PC-3 (cell line): ENCODE results near the gene ZFP64. TPM values are rescaled to one million over a fixed set of nuclear protein-coding genes. Genes with fewer than 3 reads are reported as not detected.
"Not testable (repeated sequence)": the region's sequence is repeated elsewhere in the genome, so short reads cannot be mapped to it uniquely, and the experiment has no call there.

Source experiments
- ATAC-seq: fragments of 200-7000 bp; cut with Tn5 transposase; 2 replicates; pipeline ENCODE4 v1.9.1; 2020; ENCODE audit warnings: mild to moderate bottlenecking, moderate library complexity
- BruUV-seq: library from RNA; stranded (reverse); fragments of 400-500 nt; replicated peaks from 2 replicates; lab custom pipeline; 2021; lab: Mats Ljungman, UMichigan
- CTCF ChIA-PET: fragments of 300-600 bp; sonication (Branson Sonifier 250); formaldehyde crosslinking; loops from one replicate; lab custom pipeline; 2022; ENCODE audit warnings: antibody characterized with exemption; lab: Charles Lee
- POLR2A ChIA-PET: fragments of 300-600 bp; sonication (Branson Sonifier 250); formaldehyde crosslinking; loops from one replicate; lab custom pipeline; 2022; ENCODE audit warnings: antibody characterized with exemption; ENCODE audit not compliant: unreplicated experiment; lab: Charles Lee
- DNase-seq: peaks from one replicate; pipeline ENCODE4 v3.0.0-alpha.2; 2015
- H2AFZ ChIP-seq: fragments of 300-600 bp; sonication (generic); 2 replicates; pipeline ENCODE4 v1.6.0; 2016; ENCODE audit warnings: antibody characterized with exemption, low read length
- H3F3A ChIP-seq: fragments of 300-600 bp; sonication (generic); one replicate; pipeline ENCODE4 v1.6.0; 2017; ENCODE audit warnings: antibody characterized with exemption, low read length, control low read depth, mild to moderate bottlenecking; ENCODE audit not compliant: unreplicated experiment
- H3K27ac ChIP-seq: fragments of 300-600 bp; sonication (generic); 2 replicates; pipeline ENCODE4 v1.5.1; 2016; ENCODE audit warnings: mild to moderate bottlenecking, low read length
- H3K27me3 ChIP-seq: fragments of 300-600 bp; sonication (generic); 2 replicates; pipeline ENCODE4 v1.6.1; 2016; ENCODE audit warnings: low read length, mixed read lengths
- H3K36me3 ChIP-seq: fragments of 300-600 bp; sonication (generic); 2 replicates; pipeline ENCODE4 v1.6.1; 2016; ENCODE audit warnings: low read depth, mixed run types, low read length, mixed read lengths
- H3K4me1 ChIP-seq: fragments of 300-600 bp; sonication (generic); 2 replicates; pipeline ENCODE4 v1.5.1; 2016; ENCODE audit warnings: low read length; ENCODE audit not compliant: insufficient read depth
- H3K4me2 ChIP-seq: fragments of 300-600 bp; sonication (generic); 2 replicates; pipeline ENCODE4 v1.6.0; 2016; ENCODE audit warnings: low read length
- H3K4me3 ChIP-seq: fragments of 300-600 bp; sonication (generic); 2 replicates; pipeline ENCODE4 v1.5.1; 2016; ENCODE audit warnings: mild to moderate bottlenecking, low read length, mixed read lengths
- H3K79me2 ChIP-seq: fragments of 300-600 bp; sonication (generic); 2 replicates; pipeline ENCODE4 v1.6.1; 2017; ENCODE audit warnings: low read length, mixed read lengths
- H3K9ac ChIP-seq: fragments of 300-600 bp; sonication (generic); 2 replicates; pipeline ENCODE4 v1.6.0; 2016; ENCODE audit warnings: mild to moderate bottlenecking, low read length
- H3K9me2 ChIP-seq: fragments of 300-600 bp; sonication (generic); replicated peaks from 2 replicates; pipeline ENCODE4 v1.6.1; 2016; ENCODE audit warnings: mixed run types, low read length, mixed read lengths
- H3K9me3 ChIP-seq: fragments of 300-600 bp; sonication (generic); 2 replicates; pipeline ENCODE4 v1.6.1; 2016; ENCODE audit warnings: low read length, mixed read lengths
- H4K20me1 ChIP-seq: fragments of 300-600 bp; sonication (generic); 2 replicates; pipeline ENCODE4 v1.6.1; 2016; ENCODE audit warnings: low read length, mixed read lengths
- EZH2 ChIP-seq: fragments of 300-600 bp; sonication (generic); IDR thresholded peaks from one replicate; pipeline ENCODE4 v1.6.1; 2017; ENCODE audit warnings: antibody characterized with exemption, mild to moderate bottlenecking, low read length; ENCODE audit not compliant: unreplicated experiment
- EZH2phosphoT487 ChIP-seq: fragments of 300-600 bp; sonication (generic); IDR thresholded peaks from 2 replicates; pipeline ENCODE4 v1.6.1; 2018; ENCODE audit warnings: mild to moderate bottlenecking, antibody characterized with exemption, low read length, borderline replicate concordance
- intact Hi-C: fragments of 100-400 bp; cut with micrococcal nuclease; formaldehyde crosslinking; loops from 2 replicates; pipeline ENCODE4 v1.9.0; 2023
- total RNA-seq: library from RNA; depleted of rRNA; stranded (reverse); fragments of >200 nt; gene quantifications from 2 replicates; pipeline ENCODE4 v1.2.3, GENCODE V29; 2014
- TF ChIP-seq, protein P1 (sequence below): fragments of 300-600 bp; sonication (generic); conservative IDR thresholded peaks from 2 replicates; pipeline ENCODE4 v1.5.1; 2017; ENCODE audit warnings: antibody characterized with exemption, low read depth, mild to moderate bottlenecking, low read length

Gene ZFP64
- total RNA-seq, 1 experiment from 2014 or later: 16.6 TPM

- H3K36me3 ChIP-seq: no peaks in the 10 kb centered on the region
- ChIA-PET CTCF (no interaction called here), POLR2A (no interaction called here)
- H3K4me1 ChIP-seq: no peaks in the 10 kb centered on the region
- H3K27ac ChIP-seq: no peak overlapping the region
- H3K9me3 ChIP-seq: no peaks in the 10 kb centered on the region
- H3K27me3 ChIP-seq: no peaks in the 10 kb centered on the region
- H3K9ac ChIP-seq: no peak overlapping the region
- no TSS peak for BruUV-seq
- no peak for DNase-seq
- TF ChIP-seq EZH2 (no peak), EZH2phosphoT487 (no peak)
- TF ChIP-seq, protein P1, sequence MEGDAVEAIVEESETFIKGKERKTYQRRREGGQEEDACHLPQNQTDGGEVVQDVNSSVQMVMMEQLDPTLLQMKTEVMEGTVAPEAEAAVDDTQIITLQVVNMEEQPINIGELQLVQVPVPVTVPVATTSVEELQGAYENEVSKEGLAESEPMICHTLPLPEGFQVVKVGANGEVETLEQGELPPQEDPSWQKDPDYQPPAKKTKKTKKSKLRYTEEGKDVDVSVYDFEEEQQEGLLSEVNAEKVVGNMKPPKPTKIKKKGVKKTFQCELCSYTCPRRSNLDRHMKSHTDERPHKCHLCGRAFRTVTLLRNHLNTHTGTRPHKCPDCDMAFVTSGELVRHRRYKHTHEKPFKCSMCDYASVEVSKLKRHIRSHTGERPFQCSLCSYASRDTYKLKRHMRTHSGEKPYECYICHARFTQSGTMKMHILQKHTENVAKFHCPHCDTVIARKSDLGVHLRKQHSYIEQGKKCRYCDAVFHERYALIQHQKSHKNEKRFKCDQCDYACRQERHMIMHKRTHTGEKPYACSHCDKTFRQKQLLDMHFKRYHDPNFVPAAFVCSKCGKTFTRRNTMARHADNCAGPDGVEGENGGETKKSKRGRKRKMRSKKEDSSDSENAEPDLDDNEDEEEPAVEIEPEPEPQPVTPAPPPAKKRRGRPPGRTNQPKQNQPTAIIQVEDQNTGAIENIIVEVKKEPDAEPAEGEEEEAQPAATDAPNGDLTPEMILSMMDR: no peak
- H3K4me2 ChIP-seq: no peak overlapping the region
- H3K79me2 ChIP-seq: no peaks in the 10 kb centered on the region
- H3F3A ChIP-seq: no peaks in the 10 kb centered on the region
- no peak overlapping the region for H3K4me3 ChIP-seq
- intact Hi-C loops: no loop called here
- H4K20me1 ChIP-seq: no peaks in the 10 kb centered on the region
- H3K9me2 ChIP-seq: no peaks in the 10 kb centered on the region
- ATAC-seq: no peak
- no peak overlapping the region for H2AFZ ChIP-seq
Measured at GRCh38 chr20:52137850-52138249, 53.7 kb downstream of the ZFP64 start.

- H3K79me2 ChIP-seq, H3K9ac ChIP-seq, POLR2A ChIA-PET, H3K9me2 ChIP-seq, CTCF ChIA-PET, H3K4me1 ChIP-seq, H4K20me1 ChIP-seq, H3K27me3 ChIP-seq, intact Hi-C loops, DNase-seq, H3K4me3 ChIP-seq, ATAC-seq, H3K27ac ChIP-seq, H3F3A ChIP-seq, H3K4me2 ChIP-seq, BruUV-seq, H3K36me3 ChIP-seq, H3K9me3 ChIP-seq, H2AFZ ChIP-seq: not testable (repeated sequence)
Measured at GRCh38 chr20:52133714-52134113, 57.9 kb downstream of the ZFP64 start.

DNA sequence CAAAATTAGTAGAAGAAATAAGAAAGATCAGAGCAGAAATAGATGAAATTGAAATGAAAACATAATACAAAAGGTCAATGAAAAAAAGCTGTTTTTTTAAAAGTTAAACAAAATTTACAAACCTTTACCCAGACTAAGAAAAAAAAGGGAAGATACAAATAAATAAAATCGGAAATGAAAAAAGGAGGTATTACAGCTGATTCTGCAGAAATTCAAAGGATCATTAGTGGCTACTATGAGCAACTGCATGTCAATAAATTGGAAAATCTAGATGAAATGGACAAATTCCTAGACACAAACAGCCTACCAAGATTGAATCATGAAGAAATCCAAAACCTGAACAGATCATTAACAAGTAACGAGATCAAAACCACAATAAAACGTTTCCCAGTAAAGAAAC, 59.2 kb downstream of the ZFP64 start:
- ChIA-PET CTCF (no interaction called here), POLR2A (no interaction called here)
- H3K4me3 ChIP-seq: no peak overlapping the region
- no peaks in the 10 kb centered on the region for H3K27me3 ChIP-seq
- no peaks in the 10 kb centered on the region for H3F3A ChIP-seq
- no peak overlapping the region for H3K4me2 ChIP-seq
- intact Hi-C loops: no loop called here
- no peaks in the 10 kb centered on the region for H4K20me1 ChIP-seq
- no peak overlapping the region for H3K9ac ChIP-seq
- H3K4me1 ChIP-seq: no peaks in the 10 kb centered on the region
- H3K36me3 ChIP-seq: no peaks in the 10 kb centered on the region
- no peaks in the 10 kb centered on the region for H3K9me2 ChIP-seq
- DNase-seq: no peak
- H3K27ac ChIP-seq: no peak overlapping the region
- no TSS peak for BruUV-seq
- H3K79me2 ChIP-seq: no peaks in the 10 kb centered on the region
- no peak for ATAC-seq
- H3K9me3 ChIP-seq: 0 out of 2 replicates have a peak, but pooled peaks cover 6% of the 10 kb centered on the region
- H2AFZ ChIP-seq: no peak overlapping the region
- TF ChIP-seq EZH2 (no peak), EZH2phosphoT487 (no peak)
- TF ChIP-seq, protein P1: no peak
